ENCODE results near the gene ITIH3.

The ITIH3 gene

DNA sequence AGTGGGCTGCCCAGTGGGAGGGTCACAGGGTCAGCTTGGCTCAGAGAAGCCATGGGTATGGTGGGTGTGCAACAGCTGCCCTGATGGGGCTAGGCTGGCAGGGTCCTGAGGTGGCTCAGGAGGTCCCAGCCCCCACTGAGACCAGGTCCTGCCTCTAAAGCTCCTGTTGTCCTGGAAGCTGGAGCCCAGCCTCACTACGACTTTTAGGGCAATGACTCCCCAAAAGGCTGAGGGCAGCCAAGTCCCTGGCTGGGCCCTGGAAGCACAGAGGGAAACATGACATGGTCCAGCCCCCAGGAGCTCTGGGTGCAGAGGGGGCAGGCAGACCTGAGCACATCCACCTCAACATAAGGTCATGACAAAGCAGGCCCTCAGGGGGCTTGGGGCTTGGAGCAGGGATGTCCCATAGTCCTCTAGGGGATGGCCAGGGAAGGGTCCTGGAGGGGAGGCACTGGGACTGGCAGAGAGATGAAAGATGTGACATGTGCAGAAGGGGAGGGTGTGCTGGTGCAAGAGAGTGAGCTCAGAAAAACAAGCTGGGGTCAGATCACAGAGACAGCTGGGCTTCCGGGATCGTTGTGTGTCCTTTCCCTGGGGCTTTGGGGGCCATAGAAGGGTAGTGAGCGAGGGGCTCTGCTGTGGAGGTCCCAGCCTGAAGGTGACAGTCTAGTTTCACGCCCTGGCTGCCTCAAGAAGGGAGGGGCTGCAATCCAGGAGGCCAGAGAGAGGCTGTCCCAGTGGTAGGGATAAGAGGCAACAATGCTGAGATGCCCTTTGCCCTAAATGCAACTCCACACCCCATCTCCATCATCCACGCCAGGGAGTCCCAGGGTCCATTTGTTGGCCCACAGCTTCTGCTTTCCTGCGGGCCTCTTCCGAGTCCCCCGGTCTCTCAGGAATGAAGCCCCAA is 639 bp upstream of the ITIH3 start:
- no peak for DNase-seq

DNA sequence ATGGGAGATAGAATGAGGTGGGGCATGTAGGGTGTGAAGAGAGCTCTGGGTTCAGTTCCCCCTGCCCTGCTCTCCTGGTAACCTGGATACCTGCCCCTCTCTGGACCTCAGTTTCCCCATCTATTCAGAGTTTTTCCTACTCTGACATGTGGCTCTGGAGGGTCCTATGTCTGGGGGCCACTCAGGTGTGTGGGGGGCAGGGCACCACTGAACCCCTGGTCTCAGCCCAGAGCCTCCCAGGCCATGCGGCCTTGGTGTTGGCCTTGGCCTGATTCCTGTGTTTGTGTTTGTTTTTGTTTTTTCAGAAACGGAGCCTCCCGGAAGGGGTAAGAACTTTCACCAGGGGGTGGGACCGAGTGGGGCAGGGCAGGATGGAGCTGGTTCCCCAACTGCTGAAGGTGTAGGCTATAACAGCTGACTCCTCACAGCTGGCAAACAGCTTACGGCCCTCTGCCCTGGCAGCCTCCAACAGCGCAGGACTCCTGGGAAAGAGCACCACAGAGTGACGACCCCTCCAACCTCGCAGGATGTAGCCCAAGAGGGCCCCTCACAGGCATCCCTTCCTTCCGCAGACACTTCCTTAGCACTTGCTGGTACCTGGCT is 803 bp downstream of the ITIH3 start:
- DNase-seq = no peak

GRCh38 chr3:52796411-52796810 is 1.8 kb downstream of the ITIH3 start:
- no peak for DNase-seq

- DNase-seq = no peak
These were observed 3.9 kb downstream of the ITIH3 start for GRCh38 chr3:52798376-52798977.

- DNase-seq = no peak
These were observed 4.4 kb downstream of the ITIH3 start for GRCh38 chr3:52798978-52799476.

- DNase-seq = no peak
These were observed 5.5 kb downstream of the ITIH3 start for GRCh38 chr3:52800079-52800478.

- DNase-seq = no peak
These were observed 7.2 kb downstream of the ITIH3 start for GRCh38 chr3:52801839-52802238.

DNA sequence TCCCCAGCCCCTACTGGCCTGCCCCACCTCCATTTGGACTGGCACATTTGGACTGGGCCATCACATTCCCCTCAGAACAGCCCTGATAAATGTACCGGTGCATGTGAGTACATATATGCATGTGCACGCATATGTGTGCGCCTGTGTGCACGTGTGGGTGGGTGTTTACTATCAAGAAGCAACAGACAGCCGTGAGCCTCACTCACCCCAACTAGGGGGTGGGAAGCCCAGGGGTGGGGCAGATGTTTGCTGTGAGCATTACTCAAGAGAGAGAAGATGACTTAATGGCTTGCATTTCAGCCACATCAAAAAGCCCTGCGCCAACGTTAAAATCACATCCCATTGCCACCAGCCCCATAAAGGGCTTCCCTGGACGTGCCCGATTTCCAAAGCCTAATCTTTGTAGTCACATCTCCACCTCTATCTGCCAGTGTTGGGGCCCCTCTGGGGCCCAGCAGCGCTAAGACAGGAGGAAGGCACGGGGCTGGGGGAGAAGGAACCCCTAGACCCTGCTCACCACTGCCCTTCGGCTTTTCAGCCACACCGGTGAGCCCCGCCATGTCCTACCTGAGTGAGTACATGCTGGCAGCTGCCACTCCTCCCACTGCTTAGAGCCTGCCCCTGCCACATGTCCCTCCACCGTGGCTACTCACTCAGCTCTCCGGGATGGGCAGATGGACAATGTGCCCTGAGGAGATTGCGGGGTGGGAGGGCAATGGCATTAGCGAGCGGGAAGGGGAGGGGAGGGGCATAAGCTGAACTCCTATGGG is 10.9 kb downstream of the ITIH3 start:
- no peak for DNase-seq

DNA sequence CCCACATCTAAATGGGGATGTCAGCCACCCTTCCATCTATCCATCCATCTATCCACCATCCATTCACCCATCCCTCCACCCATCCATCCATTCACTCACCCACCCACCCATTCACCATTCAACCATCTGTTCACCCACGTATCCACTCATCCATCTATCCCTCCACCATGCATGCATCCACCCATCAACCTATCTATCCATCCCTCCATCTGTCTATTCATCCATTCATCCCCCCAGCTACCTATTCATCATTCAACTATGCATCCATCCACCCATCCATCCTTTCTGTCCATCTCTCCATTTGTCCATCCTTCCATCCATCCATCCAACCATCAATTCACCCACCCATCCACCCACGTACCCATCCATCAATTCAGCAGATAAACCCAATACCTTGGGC is 14.6 kb downstream of the ITIH3 start:
- DNase-seq = no peak

DNA sequence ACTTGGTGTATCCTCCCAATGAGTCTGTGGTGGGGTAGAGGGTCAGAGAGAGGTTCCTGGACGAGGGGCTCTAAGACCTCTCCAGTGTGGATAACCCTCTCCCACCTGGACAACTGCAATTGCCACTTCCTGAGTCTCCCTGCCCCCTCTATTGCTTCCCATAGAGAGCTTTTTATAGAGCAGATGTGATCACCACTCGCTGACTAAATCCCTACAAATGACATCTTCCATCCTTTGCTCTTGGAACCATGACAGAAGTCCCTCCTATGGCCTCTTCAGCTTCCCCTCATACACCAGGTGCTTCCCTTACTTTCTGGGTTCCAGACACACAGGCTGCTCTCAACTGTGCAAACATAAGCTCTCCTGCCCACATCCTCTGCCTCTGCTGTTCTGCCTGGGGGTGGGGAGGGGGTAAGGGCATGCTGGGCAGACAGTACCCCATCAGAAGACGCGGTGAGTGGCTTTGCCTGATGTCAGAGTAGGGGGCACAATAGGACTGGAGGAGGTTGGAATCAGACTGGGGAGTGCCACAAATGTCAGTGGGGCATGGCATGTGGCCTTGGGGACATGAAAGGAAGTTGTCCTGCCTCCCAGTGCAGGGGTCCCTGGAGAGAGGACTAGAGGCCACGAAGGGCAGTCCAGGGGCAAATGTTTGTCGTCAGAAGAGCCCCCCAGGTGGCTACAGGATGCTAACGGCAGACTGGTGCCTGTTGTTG is 15.2 kb downstream of the ITIH3 start:
- DNase-seq = no peak

- DNase-seq = no peak
These were observed 16.3 kb downstream of the ITIH3 start for GRCh38 chr3:52810923-52811322.

GRCh38 chr3:52811452-52812011 is 16.9 kb downstream of the ITIH3 start:
- DNase-seq = no peak

GRCh38 chr3:52813810-52814209 is 19.2 kb downstream of the ITIH3 start:
- no peak for DNase-seq

GRCh38 chr3:52816199-52816598 is 21.6 kb downstream of the ITIH3 start:
- no peak for DNase-seq

DNA sequence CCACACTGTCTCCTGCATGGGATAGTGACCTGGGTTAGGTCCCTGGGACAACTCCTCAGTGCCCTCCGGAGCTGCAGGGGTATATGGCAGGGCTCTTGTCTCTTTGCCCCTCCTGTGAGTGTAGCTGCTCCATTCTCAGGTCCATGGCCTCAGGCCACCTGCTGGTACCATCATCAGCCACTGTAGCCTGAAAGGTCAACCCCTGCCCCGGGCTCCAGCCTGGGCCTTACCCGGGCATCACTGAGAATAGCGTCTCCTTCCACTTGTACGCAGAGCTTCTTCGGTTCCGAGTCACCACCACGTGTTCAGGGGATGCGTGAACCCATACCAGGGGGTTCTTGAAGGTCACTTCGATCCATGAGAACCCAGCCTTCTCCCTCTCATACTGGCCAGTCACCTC is 22.1 kb downstream of the ITIH3 start:
- no peak for DNase-seq

DNA sequence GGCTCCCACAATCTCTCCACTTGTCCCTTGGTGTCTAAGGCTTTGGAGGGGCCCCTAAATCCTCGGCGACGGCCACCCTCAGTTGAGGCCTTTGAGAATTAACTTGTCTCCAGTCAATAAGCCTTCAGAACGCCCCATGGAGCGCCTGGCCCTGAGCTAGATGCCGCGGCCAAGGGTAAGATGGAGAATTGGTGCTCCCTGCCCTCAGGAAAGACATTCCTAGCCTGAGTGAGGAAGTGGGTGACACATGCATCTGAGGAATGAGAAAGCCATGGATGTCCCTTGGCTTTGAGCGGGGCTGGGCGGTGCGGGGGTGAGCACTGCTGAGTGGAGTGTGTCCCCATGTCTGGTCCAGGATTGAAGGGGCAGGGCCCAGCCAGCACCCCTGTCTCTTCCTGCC is 22.6 kb downstream of the ITIH3 start:
- DNase-seq = no peak

GRCh38 chr3:52817860-52818259 is 23.3 kb downstream of the ITIH3 start:
- no peak for DNase-seq

DNA sequence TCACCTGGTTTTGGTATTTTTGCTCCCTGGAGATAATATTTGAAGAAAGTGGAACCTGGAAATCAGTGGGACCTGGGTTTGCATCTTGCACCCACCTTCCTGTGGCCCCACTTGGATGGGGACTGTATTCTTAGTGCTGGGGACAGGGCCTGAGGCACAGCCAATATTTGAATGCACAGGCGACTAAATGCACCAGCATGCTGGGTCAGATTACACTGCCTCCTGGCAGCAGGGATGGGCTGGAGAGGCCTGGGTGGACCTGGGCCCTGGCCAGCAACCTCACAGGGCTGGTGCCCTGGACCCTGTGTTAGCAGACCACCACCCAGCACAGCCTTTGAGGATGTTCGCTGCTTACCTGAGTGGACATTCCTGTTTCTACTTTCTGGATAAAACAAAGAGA is 25.3 kb downstream of the ITIH3 start:
- no peak for DNase-seq

DNA sequence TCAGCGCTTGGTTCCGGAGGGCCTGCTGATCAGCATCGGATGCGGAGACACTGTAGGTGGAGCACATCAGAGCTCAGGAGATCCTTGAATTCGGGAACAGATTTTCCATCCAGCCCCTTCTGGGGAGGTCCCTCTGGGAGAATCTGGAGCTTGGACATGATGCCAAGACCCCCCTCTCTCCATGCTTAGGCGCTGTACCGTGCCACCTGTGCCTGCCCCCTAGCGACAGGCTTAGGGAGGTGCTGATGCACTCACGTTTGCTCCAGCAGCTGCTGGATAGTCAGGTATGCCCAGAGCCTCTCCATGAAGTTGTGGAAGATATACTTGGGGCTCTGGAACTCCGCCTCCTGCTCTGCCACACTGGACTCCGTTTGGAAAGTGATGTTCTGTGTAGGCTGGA is 26.1 kb downstream of the ITIH3 start:
- no peak for DNase-seq

- no peak for DNase-seq
These were observed 27.8 kb downstream of the ITIH3 start for GRCh38 chr3:52822363-52822762.

GRCh38 chr3:52824037-52824436 is 29.4 kb downstream of the ITIH3 start:
- no peak for DNase-seq

DNA sequence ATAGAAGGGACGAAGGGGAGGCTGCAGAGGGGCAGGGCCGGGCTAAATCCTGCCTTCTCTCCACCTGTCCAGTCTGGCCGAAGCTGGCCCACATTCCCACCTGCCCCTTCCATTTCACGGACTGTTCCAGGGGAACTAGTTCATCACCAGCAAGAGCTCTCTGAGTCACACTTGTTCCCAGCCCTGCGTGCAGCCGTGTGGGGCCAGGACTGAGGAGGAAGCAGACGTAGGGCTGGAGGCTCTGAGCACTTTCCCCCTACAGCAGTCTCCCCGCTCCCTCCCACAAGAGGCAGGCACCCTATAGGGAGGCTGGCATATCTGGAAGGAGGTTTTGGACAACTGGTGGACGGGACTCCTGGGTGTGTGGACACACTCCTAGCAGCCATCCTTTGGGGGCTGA is 32.8 kb downstream of the ITIH3 start:
- DNase-seq = no peak

Data from midbrain (tissue), 1 donor.